ENCODE results near the gene ACRBP.

Gene ACRBP

GRCh38 chr12:6688999-6689882, 42.0 kb upstream of the ACRBP start, which contains the start of gene ZNF384:
TSS of gene ZNF384 (minus strand) at chr12:6689375. CDS start at chr12:6679520, 9,855 bp downstream.
- DNase-seq (ENCODE audit: low read depth) = peak; percentile 99
- H3K4me3 ChIP-seq (ENCODE audit: control insufficient read depth, low read depth, low read length) = peak within 1 kb of the TSS; percentile 66
- TF ChIP-seq CTCF (conservative IDR thresholded peaks at IDR 0.05; ENCODE audit: control insufficient read depth, insufficient read depth, low read depth, low read length) = no peak

- no peak for DNase-seq (ENCODE audit: low read depth)
- no peak for TF ChIP-seq CTCF (conservative IDR thresholded peaks at IDR 0.05; ENCODE audit: control insufficient read depth, insufficient read depth, low read depth, low read length)
Measured at GRCh38 chr12:6688543-6688998, 41.3 kb upstream of the ACRBP start.

GRCh38 chr12:6685814-6686213, 38.6 kb upstream of the ACRBP start:
- no peak for TF ChIP-seq CTCF (conservative IDR thresholded peaks at IDR 0.05; ENCODE audit: control insufficient read depth, insufficient read depth, low read depth, low read length)
- H3K4me3 ChIP-seq (ENCODE audit: control insufficient read depth, low read depth, low read length) = no peak overlapping the region
- no peak for DNase-seq (ENCODE audit: low read depth)

More at GRCh38 chr12:6688543-6688998, 41.3 kb upstream of the ACRBP start:
- H3K4me3 ChIP-seq (ENCODE audit: control insufficient read depth, low read depth, low read length) = peak overlapping the region; percentile 66

- peak; percentile 47 for DNase-seq (ENCODE audit: low read depth)
- no peak overlapping the region for H3K4me3 ChIP-seq (ENCODE audit: control insufficient read depth, low read depth, low read length)
- peak; percentile 53 for TF ChIP-seq CTCF (conservative IDR thresholded peaks at IDR 0.05; ENCODE audit: control insufficient read depth, insufficient read depth, low read depth, low read length)
Measured at GRCh38 chr12:6684609-6685008, 37.4 kb upstream of the ACRBP start.

GRCh38 chr12:6676962-6677361, 29.7 kb upstream of the ACRBP start:
- DNase-seq (ENCODE audit: low read depth) = no peak
- no peak for TF ChIP-seq CTCF (conservative IDR thresholded peaks at IDR 0.05; ENCODE audit: control insufficient read depth, insufficient read depth, low read depth, low read length)
- no peak overlapping the region for H3K4me3 ChIP-seq (ENCODE audit: control insufficient read depth, low read depth, low read length)

GRCh38 chr12:6672143-6672542, 24.9 kb upstream of the ACRBP start:
- no peak for TF ChIP-seq CTCF (conservative IDR thresholded peaks at IDR 0.05; ENCODE audit: control insufficient read depth, insufficient read depth, low read depth, low read length)
- no peak for DNase-seq (ENCODE audit: low read depth)
- H3K4me3 ChIP-seq (ENCODE audit: control insufficient read depth, low read depth, low read length) = no peak overlapping the region

Measured in fibroblast of mammary gland (primary cell).